ENCODE data around the gene BAAT. TPM values are rescaled to one million over a fixed set of nuclear protein-coding genes. Genes with fewer than 3 reads are reported as not detected.

Gene BAAT
- total RNA-seq, 1 donor from 2014 or later = not detected

- DNase-seq = peak; percentile 92
Measured at GRCh38 chr9:101311758-101312420, 72.9 kb downstream of the BAAT start.

DNA sequence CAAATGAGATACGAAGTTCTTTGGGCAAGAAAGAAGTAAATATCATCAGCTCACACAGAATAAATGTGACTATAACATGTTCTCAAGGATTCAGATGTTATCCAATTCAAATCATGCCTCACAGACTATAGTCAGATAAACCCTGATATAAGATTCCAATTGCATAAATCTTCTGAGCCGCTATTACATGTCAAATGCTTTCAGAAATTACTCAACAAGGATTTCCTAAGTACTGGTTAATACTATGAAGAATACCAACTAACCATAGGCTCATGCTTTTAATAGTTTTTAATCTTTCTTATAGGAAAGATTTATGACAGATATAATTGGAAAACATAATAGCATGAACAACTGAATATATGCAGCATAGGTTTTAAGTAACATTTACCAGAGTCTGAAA, 73.6 kb downstream of the BAAT start:
- no peak for DNase-seq

Other genes with a start within 250 kb of the BAAT start
- 15.5 and 19.4 TPM in 2 replicates for gene MRPL50, start 13.6 kb upstream of the BAAT start, total RNA-seq
- 31.3 and 33.8 TPM in 2 replicates for gene ZNF189, start 13.8 kb upstream of the BAAT start, total RNA-seq
- gene ALDOB, start 50.8 kb upstream of the BAAT start, total RNA-seq = under 0.01 TPM in 1 of 2 replicates, not detected in the other
- 36.8 and 42.5 TPM in 2 replicates for gene RNF20, start 148.8 kb upstream of the BAAT start, total RNA-seq
- not detected in 2 replicates for gene PPP3R2, start 210.0 kb upstream of the BAAT start, total RNA-seq